GM18505 (cell line): ENCODE results near the gene OCIAD2.
"Not testable (repeated sequence)": the region's sequence is repeated elsewhere in the genome, so short reads cannot be mapped to it uniquely, and the experiment has no call there.

Experiments used
- ATAC-seq: cut with Tn5 transposase; IDR thresholded peaks from one replicate; pipeline ENCODE4 v1.9.1; 2021; ENCODE audit not compliant: unreplicated experiment
- POLR2A ChIP-seq: IDR thresholded peaks from 4 replicates; pipeline ENCODE4 v1.6.1; 2011; ENCODE audit warnings: borderline replicate concordance; ENCODE audit not compliant: insufficient read depth, insufficient read length; ENCODE audit errors: extremely low read depth

The OCIAD2 gene

GRCh38 chr4:48851651-48852050 is 54.9 kb downstream of the OCIAD2 start:
- no peak for ATAC-seq
- TF ChIP-seq POLR2A: no peak

GRCh38 chr4:48848799-48849198 is 57.8 kb downstream of the OCIAD2 start:
- not testable (repeated sequence) for ATAC-seq

- TF ChIP-seq POLR2A: no peak
- no peak for ATAC-seq
These were observed 61.7 kb downstream of the OCIAD2 start for GRCh38 chr4:48844843-48845242.

GRCh38 chr4:48841045-48841827 is 65.3 kb downstream of the OCIAD2 start:
- TF ChIP-seq POLR2A: no peak
- no peak for ATAC-seq

- no peak for ATAC-seq
- TF ChIP-seq POLR2A: no peak
These were observed 69.9 kb downstream of the OCIAD2 start for GRCh38 chr4:48836658-48837057.
